Thyroid gland (tissue), 4 donors: ENCODE data around the gene PFN3. TPM values are rescaled to one million over a fixed set of nuclear protein-coding genes. Genes with fewer than 3 reads are reported as not detected.
A peak's percentile ranks its signal among the peaks of the same experiment; 100 is the strongest.

Experiments
- DNase-seq, 2 donors: peaks; one replicate each; pipeline ENCODE4 v3.0.0-alpha.2; 2019
- H3K27ac ChIP-seq, 3 donors: fragments of 200-600 bp; sonication (generic); 1 replicate in 2 of 3; 2 replicates in 1 of 3; pipeline ENCODE4 v1.5.1; 2016 to 2019; ENCODE audit warnings: mild to moderate bottlenecking in 1 of 3, moderate library complexity in 1 of 3
- H3K27me3 ChIP-seq: fragments of 200-600 bp; sonication (generic); one replicate; pipeline ENCODE4 v1.5.1; 2019
- H3K36me3 ChIP-seq, 2 donors: fragments of 200-600 bp; sonication (generic); one replicate each; pipeline ENCODE4 v1.5.1; 2016 to 2019
- H3K4me1 ChIP-seq, 2 donors: fragments of 200-600 bp; sonication (generic); one replicate each; pipeline ENCODE4 v1.5.1; 2017 to 2019
- H3K4me3 ChIP-seq, 3 donors: fragments of 200-600 bp; sonication (generic); replicated peaks in 1 of 3; 1 replicate in 2 of 3; 2 replicates in 1 of 3; pipeline ENCODE4 v1.5.1; 2016; ENCODE audit warnings: mild to moderate bottlenecking in 1 of 3
- H3K9me3 ChIP-seq: fragments of 200-600 bp; sonication (generic); one replicate; pipeline ENCODE4 v1.5.1; 2017
- POLR2A ChIP-seq, 2 donors: fragments of 450-650 bp; IDR thresholded peaks; one replicate each; pipeline ENCODE4 v1.6.1; 2017; ENCODE audit warnings: antibody characterized with exemption in 2 of 2, mild to moderate bottlenecking in 2 of 2, moderate library complexity in 1 of 2
- WGBS, 2 donors: methylation state at CpG; one replicate each; pipeline ENCODE4 v1.1.5; 2017; 5-methylcytosine and 5-hydroxymethylcytosine counted together
- intact Hi-C: fragments of 100-400 bp; cut with DNase I; formaldehyde crosslinking; loops from one replicate; pipeline ENCODE4 v1.15.1; 2023
- total RNA-seq, 4 donors: library from RNA; depleted of rRNA; stranded (reverse); fragments of >200 nt; gene quantifications; one replicate each; pipeline ENCODE4 v1.2.3, GENCODE V29; 2016
- TF ChIP-seq, protein P1 (sequence below), 6 experiments: fragments of 200-600 bp in 3 of 6; fragments of 450-650 bp in 3 of 6; sonication (generic) in 3 of 6; IDR thresholded peaks; one replicate each; pipeline ENCODE4 v1.5.1; 2016 to 2019; ENCODE audit warnings: antibody characterized with exemption in 6 of 6, mild to moderate bottlenecking in 2 of 6, inconsistent platforms in 1 of 6, moderate library complexity in 1 of 6

The PFN3 gene
- total RNA-seq, 4 donors from 2014 or later, result not detected

DNA sequence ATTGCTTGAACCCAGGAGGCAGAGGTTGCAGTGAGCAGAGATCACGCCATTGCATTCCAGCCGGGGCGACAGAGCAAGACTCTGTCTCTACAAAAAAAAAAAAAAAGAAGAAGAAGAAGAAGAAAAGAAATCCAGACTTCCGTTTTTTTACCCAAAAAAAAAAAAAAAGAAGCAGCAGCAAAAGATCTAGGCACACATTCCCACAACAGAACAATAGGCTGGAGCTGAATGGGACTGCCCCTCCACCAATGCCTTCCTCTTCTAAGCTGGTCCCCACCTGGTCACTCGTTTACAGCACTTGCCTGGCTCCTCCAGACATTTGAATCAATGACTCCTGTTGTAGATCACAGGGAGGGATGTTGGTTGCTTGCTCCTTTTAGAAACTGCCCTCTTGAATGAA, 47.4 kb downstream of the PFN3 start:
- DNase-seq, result no peak
- intact Hi-C loops, result loop anchor here (5.0 kb wide), 1 partner anchor 41 kb away; the partner anchor contains the start of gene MXD3
- Histone ChIP-seq H3K4me3 (no peak overlapping the region), H3K36me3 (no peaks in the 10 kb centered on the region), H3K27me3 (no peaks in the 10 kb centered on the region), H3K27ac (no peak overlapping the region), H3K9me3 (no peaks in the 10 kb centered on the region), H3K4me1 (peaks cover 14 to 27% of the 10 kb centered on the region in 2 donors)
- TF ChIP-seq, protein P1, sequence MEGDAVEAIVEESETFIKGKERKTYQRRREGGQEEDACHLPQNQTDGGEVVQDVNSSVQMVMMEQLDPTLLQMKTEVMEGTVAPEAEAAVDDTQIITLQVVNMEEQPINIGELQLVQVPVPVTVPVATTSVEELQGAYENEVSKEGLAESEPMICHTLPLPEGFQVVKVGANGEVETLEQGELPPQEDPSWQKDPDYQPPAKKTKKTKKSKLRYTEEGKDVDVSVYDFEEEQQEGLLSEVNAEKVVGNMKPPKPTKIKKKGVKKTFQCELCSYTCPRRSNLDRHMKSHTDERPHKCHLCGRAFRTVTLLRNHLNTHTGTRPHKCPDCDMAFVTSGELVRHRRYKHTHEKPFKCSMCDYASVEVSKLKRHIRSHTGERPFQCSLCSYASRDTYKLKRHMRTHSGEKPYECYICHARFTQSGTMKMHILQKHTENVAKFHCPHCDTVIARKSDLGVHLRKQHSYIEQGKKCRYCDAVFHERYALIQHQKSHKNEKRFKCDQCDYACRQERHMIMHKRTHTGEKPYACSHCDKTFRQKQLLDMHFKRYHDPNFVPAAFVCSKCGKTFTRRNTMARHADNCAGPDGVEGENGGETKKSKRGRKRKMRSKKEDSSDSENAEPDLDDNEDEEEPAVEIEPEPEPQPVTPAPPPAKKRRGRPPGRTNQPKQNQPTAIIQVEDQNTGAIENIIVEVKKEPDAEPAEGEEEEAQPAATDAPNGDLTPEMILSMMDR (IDR thresholded peaks at IDR 0.05), result no peak
- TF ChIP-seq POLR2A (IDR thresholded peaks at IDR 0.05), result no peak
- WGBS, 2 donors, result 74 to 78% methylated on average over 5 of the region's 5 CpGs

DNA sequence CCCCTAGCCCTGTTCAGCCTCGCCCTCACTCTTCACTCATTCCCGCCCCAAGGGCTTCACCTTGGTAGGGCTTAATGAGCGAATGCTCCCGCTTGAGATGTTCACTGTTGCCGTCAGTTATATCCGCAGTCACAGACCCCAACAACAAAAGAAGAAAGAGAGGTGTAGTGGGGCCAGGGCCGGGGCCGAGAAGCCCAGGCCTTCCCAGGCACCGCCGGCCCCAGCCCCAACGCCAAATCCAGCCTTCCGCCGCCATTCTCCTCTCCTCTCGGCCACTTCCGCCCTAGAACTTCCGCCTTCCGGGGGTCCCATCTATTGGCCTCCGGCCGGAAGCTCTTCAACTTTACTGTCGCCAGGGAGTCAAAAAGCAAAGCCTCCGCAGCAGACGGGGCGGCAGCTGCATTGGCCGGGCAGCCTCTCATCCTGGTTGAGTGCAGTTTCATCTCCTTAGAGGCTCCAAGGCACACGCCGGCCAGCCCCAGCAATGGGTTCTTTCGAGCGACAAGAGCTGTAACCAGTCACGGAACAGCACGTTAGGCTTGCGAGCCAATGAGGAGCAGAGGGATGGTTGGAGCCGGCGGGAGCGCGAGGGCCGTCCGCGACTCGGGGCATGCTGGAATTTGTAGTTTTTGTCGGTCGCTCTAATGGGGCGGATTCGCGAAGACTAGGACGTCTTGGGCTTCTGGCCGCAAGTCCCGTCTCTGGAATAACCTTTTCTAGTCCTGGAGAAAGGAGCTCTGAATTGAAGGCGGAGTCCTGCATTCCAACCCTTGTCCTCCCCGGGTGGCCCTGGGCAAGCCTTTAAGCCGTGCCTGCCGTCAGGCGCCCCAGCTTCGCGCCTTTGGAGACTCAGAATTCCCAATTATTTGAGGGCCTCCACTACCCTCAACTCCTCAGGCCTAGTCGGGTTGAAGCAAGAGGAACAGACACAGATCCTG, 48.8 kb downstream of the PFN3 start, which contains the start of gene LMAN2:
TSS of gene LMAN2 (minus strand) at position 277 of the 938 bp plus-strand sequence. CDS start at position 256, 21 bp downstream.
- H3K4me1 ChIP-seq, result peaks cover 14 to 27% of the 10 kb centered on the region in 2 donors
- TF ChIP-seq, protein P1 (IDR thresholded peaks at IDR 0.05), result no peak
- TF ChIP-seq POLR2A (IDR thresholded peaks at IDR 0.05), result peak in 1 of 2 donors; percentile 60
- H3K27ac ChIP-seq, result peak within 1 kb of the TSS; percentile 86 to 90 (median 86)
- H3K36me3 ChIP-seq, result no peaks in the 10 kb centered on the region
- WGBS, 2 donors, result 8% methylated on average over 46 to 47 of the region's 55 CpGs
- DNase-seq, result peak; percentile 93 to 95
- H3K9me3 ChIP-seq, result no peaks in the 10 kb centered on the region
- intact Hi-C loops, result loop anchor here (5.0 kb wide), 1 partner anchor 39 kb away; the partner anchor contains the start of gene MXD3
- no peaks in the 10 kb centered on the region for H3K27me3 ChIP-seq
- peak within 1 kb of the TSS; percentile 66 to 93 (median 82) for H3K4me3 ChIP-seq

DNA sequence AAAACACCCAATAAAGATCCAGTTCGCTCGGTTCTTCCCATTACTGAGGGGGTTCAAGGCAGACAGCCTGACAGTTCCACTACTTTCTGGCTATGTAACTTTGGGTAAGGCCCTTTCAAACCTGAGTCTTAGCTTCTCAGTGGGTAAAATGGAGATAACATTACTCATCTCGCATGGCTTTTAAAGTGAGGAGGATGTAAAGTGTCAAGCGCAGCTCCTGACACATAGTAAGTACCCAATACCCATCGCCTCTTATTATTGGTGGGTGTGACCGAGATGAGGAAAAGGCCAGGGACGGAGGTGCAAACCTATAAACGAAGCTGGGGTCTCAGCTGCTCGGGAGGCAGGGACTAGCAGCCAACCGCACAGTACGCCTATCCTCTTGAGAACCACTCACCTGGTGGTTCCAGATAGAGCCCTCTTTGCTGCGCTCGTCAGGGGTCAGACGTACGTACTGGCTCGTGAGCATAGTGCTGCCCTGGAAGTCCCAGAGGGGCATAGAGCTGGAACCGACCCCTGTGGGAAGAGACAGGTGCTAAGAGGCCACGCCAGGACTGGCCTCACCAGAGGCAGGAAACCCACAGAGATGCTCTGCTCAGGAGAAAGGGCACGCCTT, 49.6 kb downstream of the PFN3 start:
- Histone ChIP-seq H3K27me3 (no peaks in the 10 kb centered on the region), H3K4me1 (peaks cover 14 to 27% of the 10 kb centered on the region in 2 donors), H3K9me3 (no peaks in the 10 kb centered on the region), H3K36me3 (no peaks in the 10 kb centered on the region), H3K4me3 (peak overlapping the region; percentile 66 to 93 (median 82)), H3K27ac (peak overlapping the region; percentile 86 to 90 (median 86))
- no peak for DNase-seq
- WGBS, 2 donors, result 17 to 21% methylated on average over 11 to 19 of the region's 19 CpGs
- TF ChIP-seq, protein P1 (IDR thresholded peaks at IDR 0.05), result no peak
- no peak for TF ChIP-seq POLR2A (IDR thresholded peaks at IDR 0.05)
- intact Hi-C loops, result loop anchor here (5.0 kb wide), 1 partner anchor 39 kb away; the partner anchor contains the start of gene MXD3

Other genes with a start within 250 kb of the PFN3 start
- gene RAB24, start 96.9 kb downstream of the PFN3 start, total RNA-seq, result 10 to 100 TPM; 18.7 to 53.3 (median 26.3) TPM
- gene PRELID1, start 96.9 kb downstream of the PFN3 start, total RNA-seq, result 10 to 100 TPM; 52.8 to 83.2 (median 57.9) TPM
- 10 to 100 TPM in 1 of 4 donors, 1 to 10 TPM in 3; 2.0 to 11.7 (median 7.8) TPM for gene MXD3, start 88.8 kb downstream of the PFN3 start, total RNA-seq
- 100 to 1,000 TPM; 309 to 465 (median 383) TPM for gene LMAN2, start 49.0 kb downstream of the PFN3 start, total RNA-seq
- gene RGS14, start 42.7 kb downstream of the PFN3 start, total RNA-seq, result 10 to 100 TPM; 22.9 to 42.7 (median 26.7) TPM
- not detected for gene SLC34A1, start 16.2 kb downstream of the PFN3 start, total RNA-seq
- gene F12, start 8.9 kb upstream of the PFN3 start, total RNA-seq, result 1 to 10 TPM in 2 of 4 donors, under 1 TPM in 1, not detected in 1; 0.42 to 2.6 (median 1.1) TPM
- 10 to 100 TPM; 14.0 to 27.8 (median 18.8) TPM for gene GRK6, start 26.0 kb upstream of the PFN3 start, total RNA-seq
- 1 to 10 TPM; 1.4 to 4.7 (median 4.2) TPM for gene PRR7, start 46.2 kb upstream of the PFN3 start, total RNA-seq
- 10 to 100 TPM; 61.4 to 98.8 (median 68.0) TPM for gene DBN1, start 73.0 kb upstream of the PFN3 start, total RNA-seq
- gene PDLIM7, start 96.9 kb upstream of the PFN3 start, total RNA-seq, result 10 to 100 TPM; 23.2 to 52.4 (median 34.8) TPM
- gene DOK3, start 109.2 kb upstream of the PFN3 start, total RNA-seq, result 1 to 10 TPM; 2.0 to 5.9 (median 3.5) TPM
- gene DDX41, start 116.3 kb upstream of the PFN3 start, total RNA-seq, result 100 to 1,000 TPM; 119 to 170 (median 145) TPM
- gene FAM193B, start 153.9 kb upstream of the PFN3 start, total RNA-seq, result 10 to 100 TPM; 38.0 to 54.7 (median 46.6) TPM
- gene TMED9, start 191.5 kb upstream of the PFN3 start, total RNA-seq, result 100 to 1,000 TPM in 2 of 4 donors, 10 to 100 TPM in 2; 86.9 to 162 (median 115) TPM
- 10 to 100 TPM; 27.9 to 47.2 (median 38.9) TPM for gene B4GALT7, start 199.5 kb upstream of the PFN3 start, total RNA-seq